ENCODE measurements around the gene NFE2L3. TPM values are rescaled to one million over a fixed set of nuclear protein-coding genes. Genes with fewer than 3 reads are reported as not detected.
A peak's percentile ranks its signal among the peaks of the same experiment; 100 is the strongest.

Gene NFE2L3
- total and polyA plus RNA-seq, 2 of the 4 experiments (the other 2 are of a cell fraction), result 28.0 to 43.2 TPM

DNA sequence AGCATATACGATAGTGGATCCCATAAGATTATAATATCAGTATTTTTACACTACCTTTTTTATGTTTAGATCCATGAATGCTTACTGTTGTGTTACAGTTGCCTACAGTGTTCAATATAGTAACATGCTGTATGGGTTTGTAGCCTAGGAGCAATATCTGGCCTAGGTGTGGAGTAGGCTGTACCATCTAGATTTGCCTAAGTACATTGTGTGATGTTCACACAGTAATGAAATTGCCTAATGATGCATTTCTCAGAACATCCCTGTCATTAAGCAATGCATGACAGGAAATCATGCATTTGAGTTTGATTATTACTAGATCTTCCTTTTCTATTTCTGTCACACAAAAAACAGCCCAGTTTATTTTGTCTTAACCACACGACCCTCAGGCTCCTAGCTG lies 64.1 kb downstream of the NFE2L3 start:
- Histone ChIP-seq H4K8ac (ENCODE audit: low read depth in 2 of 2, low read length in 2 of 2) (no peak overlapping the region), H3K27ac (ENCODE audit: insufficient read depth, low read length) (no peak overlapping the region), H4K91ac (ENCODE audit: insufficient read depth, low read depth, low read length) (no peak overlapping the region), H3K79me1 (ENCODE audit: low read depth in 1 of 2, low read length in 2 of 2) (no peaks in the 10 kb centered on the region; a peak in 1 of 4 replicates), H3K23ac (ENCODE audit: low read depth, low read length) (no peak overlapping the region), H3K18ac (ENCODE audit: low read depth, low read length) (no peak overlapping the region), H2AFZ (replicated peaks; ENCODE audit: low read length, poor library complexity) (no peak overlapping the region), H2BK20ac (ENCODE audit: low read depth, low read length) (no peak overlapping the region), H2BK5ac (ENCODE audit: low read depth, low read length, poor library complexity, severe bottlenecking) (no peak overlapping the region), H3K14ac (replicated peaks; ENCODE audit: low read depth, low read length) (no peak overlapping the region), H3K9ac (ENCODE audit: low read depth, low read length) (no peak overlapping the region), H2BK120ac (ENCODE audit: low read depth, low read length) (no peak overlapping the region), H2AK9ac (replicated peaks; ENCODE audit: low read depth, low read length, poor library complexity) (no peak overlapping the region), H3K36me3 (ENCODE audit: control insufficient read depth, insufficient read depth, low read length) (peaks cover 8% of the 10 kb centered on the region), H2AK5ac (ENCODE audit: low read depth, low read length) (no peak overlapping the region), H3K4ac (ENCODE audit: low read depth, low read length) (no peak overlapping the region), H3K56ac (ENCODE audit: extremely low read depth, insufficient read depth, low read length) (no peak overlapping the region), H2BK15ac (ENCODE audit: low read depth, low read length) (no peak overlapping the region), H3K4me1 (ENCODE audit: control insufficient read depth, insufficient read depth, low read length) (no peaks in the 10 kb centered on the region), H3K4me2 (ENCODE audit: low read depth, low read length) (no peak overlapping the region), H3K27me3 (ENCODE audit: control insufficient read depth, insufficient read depth, low read length) (no peaks in the 10 kb centered on the region), H3K9me1 (ENCODE audit: insufficient read depth, low read length) (no peaks in the 10 kb centered on the region), H4K5ac (ENCODE audit: low read depth, low read length) (no peak overlapping the region), H3K4me3 (ENCODE audit: insufficient read depth, low read depth, low read length) (no peak overlapping the region), H3K9me3 (ENCODE audit: control insufficient read depth, insufficient read depth, low read length) (no peaks in the 10 kb centered on the region), H4K20me1 (ENCODE audit: insufficient read depth, low read length) (no peaks in the 10 kb centered on the region)
- no TSS peak for BruUV-seq (replicated peaks)
- 0 out of 2 replicates have a peak, but pooled peaks have one; percentile 14 for ATAC-seq (ENCODE audit: low read depth)
- no CpG with 5 or more reads among the region's 2 CpGs for WGBS, 2 experiments (ENCODE audit: extremely low coverage in 2 of 2, insufficient read length in 1 of 2)
- no peak for TF ChIP-seq MAZ (IDR thresholded peaks at IDR 0.05; ENCODE audit: borderline replicate concordance, low read depth, low read length)
- TF ChIP-seq, protein P1, sequence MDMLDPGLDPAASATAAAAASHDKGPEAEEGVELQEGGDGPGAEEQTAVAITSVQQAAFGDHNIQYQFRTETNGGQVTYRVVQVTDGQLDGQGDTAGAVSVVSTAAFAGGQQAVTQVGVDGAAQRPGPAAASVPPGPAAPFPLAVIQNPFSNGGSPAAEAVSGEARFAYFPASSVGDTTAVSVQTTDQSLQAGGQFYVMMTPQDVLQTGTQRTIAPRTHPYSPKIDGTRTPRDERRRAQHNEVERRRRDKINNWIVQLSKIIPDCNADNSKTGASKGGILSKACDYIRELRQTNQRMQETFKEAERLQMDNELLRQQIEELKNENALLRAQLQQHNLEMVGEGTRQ (IDR thresholded peaks at IDR 0.05; ENCODE audit: low read depth, low read length), result no peak
- TF ChIP-seq RAD21 (IDR thresholded peaks at IDR 0.05; ENCODE audit: low read length), result no peak
- no peak for TF ChIP-seq CEBPB (IDR thresholded peaks at IDR 0.05; ENCODE audit: low read depth, low read length)
- no peak for TF ChIP-seq RCOR1 (IDR thresholded peaks at IDR 0.05; ENCODE audit: insufficient replicate concordance, low read length)
- TF ChIP-seq, protein P2, sequence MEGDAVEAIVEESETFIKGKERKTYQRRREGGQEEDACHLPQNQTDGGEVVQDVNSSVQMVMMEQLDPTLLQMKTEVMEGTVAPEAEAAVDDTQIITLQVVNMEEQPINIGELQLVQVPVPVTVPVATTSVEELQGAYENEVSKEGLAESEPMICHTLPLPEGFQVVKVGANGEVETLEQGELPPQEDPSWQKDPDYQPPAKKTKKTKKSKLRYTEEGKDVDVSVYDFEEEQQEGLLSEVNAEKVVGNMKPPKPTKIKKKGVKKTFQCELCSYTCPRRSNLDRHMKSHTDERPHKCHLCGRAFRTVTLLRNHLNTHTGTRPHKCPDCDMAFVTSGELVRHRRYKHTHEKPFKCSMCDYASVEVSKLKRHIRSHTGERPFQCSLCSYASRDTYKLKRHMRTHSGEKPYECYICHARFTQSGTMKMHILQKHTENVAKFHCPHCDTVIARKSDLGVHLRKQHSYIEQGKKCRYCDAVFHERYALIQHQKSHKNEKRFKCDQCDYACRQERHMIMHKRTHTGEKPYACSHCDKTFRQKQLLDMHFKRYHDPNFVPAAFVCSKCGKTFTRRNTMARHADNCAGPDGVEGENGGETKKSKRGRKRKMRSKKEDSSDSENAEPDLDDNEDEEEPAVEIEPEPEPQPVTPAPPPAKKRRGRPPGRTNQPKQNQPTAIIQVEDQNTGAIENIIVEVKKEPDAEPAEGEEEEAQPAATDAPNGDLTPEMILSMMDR (conservative IDR thresholded peaks at IDR 0.05; ENCODE audit: low read depth, low read length), result no peak
- TF ChIP-seq RFX5 (IDR thresholded peaks at IDR 0.05; ENCODE audit: low read depth, low read length), result no peak
- no peak for TF ChIP-seq MAFK (IDR thresholded peaks at IDR 0.05; ENCODE audit: low read depth, low read length)
- no peak for TF ChIP-seq MXI1 (IDR thresholded peaks at IDR 0.05; ENCODE audit: borderline replicate concordance, low read depth, low read length)
- TF ChIP-seq CHD1 (IDR thresholded peaks at IDR 0.05; ENCODE audit: low read depth, low read length), result no peak
- TF ChIP-seq POLR2A (IDR thresholded peaks at IDR 0.05; ENCODE audit: low read depth, low read length), result no peak
- no peak for TF ChIP-seq FOS (IDR thresholded peaks at IDR 0.05; ENCODE audit: low read depth, low read length)
- no peak for TF ChIP-seq SMC3 (IDR thresholded peaks at IDR 0.05; ENCODE audit: low read depth, low read length)
- TF ChIP-seq, protein P3, sequence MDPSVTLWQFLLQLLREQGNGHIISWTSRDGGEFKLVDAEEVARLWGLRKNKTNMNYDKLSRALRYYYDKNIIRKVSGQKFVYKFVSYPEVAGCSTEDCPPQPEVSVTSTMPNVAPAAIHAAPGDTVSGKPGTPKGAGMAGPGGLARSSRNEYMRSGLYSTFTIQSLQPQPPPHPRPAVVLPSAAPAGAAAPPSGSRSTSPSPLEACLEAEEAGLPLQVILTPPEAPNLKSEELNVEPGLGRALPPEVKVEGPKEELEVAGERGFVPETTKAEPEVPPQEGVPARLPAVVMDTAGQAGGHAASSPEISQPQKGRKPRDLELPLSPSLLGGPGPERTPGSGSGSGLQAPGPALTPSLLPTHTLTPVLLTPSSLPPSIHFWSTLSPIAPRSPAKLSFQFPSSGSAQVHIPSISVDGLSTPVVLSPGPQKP (IDR thresholded peaks at IDR 0.05; ENCODE audit: borderline replicate concordance, low read depth, low read length), result no peak
- no peak for TF ChIP-seq NFE2L2 (IDR thresholded peaks at IDR 0.05; ENCODE audit: low read depth, low read length)
- TF ChIP-seq BHLHE40 (IDR thresholded peaks at IDR 0.05; ENCODE audit: low read depth, low read length), result no peak
- DNase-seq, result no peak
- CTCF ChIA-PET, result no interaction called here
- POLR2A ChIA-PET (ENCODE audit: unreplicated experiment), result no interaction called here
- dilution Hi-C loops (cut with HindIII; ENCODE audit: low sequenced_read_pairs, unreplicated experiment), result no loop called here
- intact Hi-C loops (cut with micrococcal nuclease), result no loop called here
- in situ Hi-C loops (cut with MboI; ENCODE audit: low sequenced_read_pairs), result loop anchor here (25.0 kb wide), 2 partner anchors 446 to 646 kb away; partner anchors contain the start of gene SKAP2
